T-helper 1 cell (primary cell): ENCODE results near the gene BTBD10.
A peak's percentile ranks its signal among the peaks of the same experiment; 100 is the strongest.

Experiments used
- DNase-seq, 5 donors: peaks; one replicate each; pipeline ENCODE4 v3.0.0-alpha.2; 2012 to 2020
- total RNA-seq, 4 donors: gene quantifications; one replicate each; lab custom pipeline; 2026; lab: John Stamatoyannopoulos, UW

Gene BTBD10
- total RNA-seq, result 17.9 to 26.0 (median 21.0) reads per million in 4 donors

DNA sequence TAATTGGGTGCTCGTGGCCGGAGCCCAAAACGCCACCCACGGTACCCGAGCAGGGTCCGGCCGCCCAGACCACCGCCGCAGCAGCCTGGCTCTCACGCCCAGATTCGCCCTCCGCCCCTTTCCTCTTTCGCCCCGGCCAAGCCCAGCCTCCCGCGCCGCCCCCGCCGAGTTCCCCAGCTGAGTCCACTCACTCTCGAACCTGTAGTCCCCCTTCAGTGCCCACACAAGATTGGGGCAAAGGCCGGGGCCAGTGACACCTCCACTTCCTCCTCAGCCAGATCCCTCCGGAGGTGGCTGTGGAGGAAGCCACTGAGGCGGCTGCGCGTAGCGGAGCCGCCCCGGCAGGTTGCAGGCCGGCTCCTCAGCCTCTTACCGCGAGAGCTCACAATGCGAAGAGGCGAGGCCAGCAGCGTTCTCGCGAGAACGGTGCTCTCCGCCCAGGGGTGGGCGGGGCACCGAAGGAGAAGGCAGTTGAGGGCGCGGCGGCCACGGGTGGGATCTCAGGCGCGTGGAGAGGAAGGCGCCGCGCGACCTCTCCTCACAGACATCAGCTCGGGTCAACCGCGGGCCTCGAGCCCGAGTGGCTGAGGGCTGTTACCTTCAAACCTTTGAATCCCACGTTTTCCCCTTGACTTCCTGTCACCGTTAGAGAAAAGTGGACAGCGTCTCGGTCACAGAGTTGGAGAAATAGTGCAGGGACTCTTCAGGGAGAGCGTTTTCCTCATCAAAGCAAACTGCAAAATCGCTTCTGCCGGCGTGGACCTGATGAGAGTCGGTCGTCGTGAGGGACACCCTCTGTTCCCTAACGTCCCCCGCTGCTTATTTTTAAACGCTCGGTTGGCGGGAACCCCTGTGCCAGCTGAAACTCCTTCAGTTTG lies at the start of gene BTBD10:
Gene BTBD10, minus strand, starts transcription at position 322 of the 878 bp plus-strand sequence. CDS start 18,098 bp downstream, outside the sequence.
- peak; percentile 87 to 97 (median 89) for DNase-seq

DNA sequence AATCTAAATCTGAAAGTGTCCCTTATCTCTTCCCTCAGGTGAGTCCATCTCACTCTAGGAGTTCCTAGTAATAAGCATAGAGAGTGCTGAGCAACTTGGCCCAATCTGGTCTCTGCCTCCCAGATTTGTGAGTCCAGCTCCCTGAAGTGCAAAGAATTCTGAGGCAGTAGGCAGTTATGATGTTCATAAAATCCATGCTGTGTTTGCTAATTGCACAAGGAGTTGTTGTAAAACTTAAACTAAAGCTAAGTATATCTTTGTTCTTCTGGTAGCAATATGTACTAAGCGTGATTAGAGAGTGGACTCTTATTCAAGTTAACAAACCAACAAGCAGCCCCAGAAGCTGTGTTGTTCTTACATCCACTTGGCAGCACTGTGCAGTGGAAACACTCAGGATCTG lies 40.4 kb upstream of the BTBD10 start:
- DNase-seq, result no peak

DNA sequence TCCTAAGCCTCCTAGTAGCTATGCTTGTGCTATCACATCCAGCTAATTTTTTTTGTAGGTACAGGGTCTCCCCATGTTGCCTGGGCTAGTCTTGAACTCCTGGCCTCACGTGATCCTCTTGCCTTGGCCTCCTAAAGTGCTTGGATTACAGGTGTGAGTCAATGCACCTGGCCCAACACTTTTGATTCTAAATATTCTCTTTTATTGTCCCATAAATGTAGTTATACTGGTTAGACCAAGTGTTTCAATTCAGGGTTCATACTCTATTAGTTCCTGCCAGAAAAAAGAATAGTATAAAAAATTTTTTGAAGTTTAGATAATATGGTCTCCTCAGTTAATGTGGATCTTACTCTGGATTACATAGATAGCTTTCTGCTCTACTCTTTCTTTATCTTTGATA lies 39.5 kb upstream of the BTBD10 start:
- no peak for DNase-seq

DNA sequence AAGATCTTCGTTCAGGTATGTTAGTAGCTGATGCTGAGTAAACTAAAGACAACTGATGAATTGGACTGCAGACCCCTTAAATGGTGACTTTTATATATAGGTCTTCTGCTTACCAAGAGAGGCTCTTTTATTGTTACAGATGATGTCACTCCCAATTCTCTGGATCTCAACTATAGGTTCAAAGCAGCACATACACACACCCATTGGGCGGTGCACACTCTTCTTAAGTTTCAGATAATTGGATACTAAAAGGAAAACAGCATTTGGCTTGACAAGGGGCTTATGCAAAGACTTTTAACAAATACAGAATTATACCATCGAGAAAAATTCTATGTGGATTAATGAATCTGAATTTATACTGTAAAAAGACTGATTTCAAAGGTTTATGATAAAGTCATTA lies 32.9 kb upstream of the BTBD10 start, which contains the start of gene PTH:
Gene PTH, minus strand, starts transcription at position 69 of the 400 bp plus-strand sequence. CDS start 3,142 bp downstream, outside the sequence.
- no peak for DNase-seq

DNA sequence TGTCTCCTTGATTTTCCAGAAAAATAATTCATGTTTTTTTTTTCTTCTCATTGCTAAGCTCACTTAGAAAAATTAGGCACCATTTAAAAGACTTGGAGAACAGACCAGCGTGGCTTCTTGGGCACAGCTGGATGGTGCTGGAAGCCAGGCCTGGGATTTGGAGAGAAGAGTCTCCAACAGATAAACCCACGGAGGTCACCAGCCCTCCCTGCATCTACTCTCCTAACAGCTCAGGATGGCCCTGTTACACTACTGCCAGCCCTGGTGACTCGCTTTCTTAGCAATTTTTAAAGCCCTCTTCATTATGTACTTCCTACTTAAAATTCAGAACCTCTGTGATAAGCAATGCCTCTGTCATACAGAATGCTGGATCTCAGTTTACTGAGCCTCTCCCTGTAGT lies 31.0 kb upstream of the BTBD10 start:
- no peak for DNase-seq

DNA sequence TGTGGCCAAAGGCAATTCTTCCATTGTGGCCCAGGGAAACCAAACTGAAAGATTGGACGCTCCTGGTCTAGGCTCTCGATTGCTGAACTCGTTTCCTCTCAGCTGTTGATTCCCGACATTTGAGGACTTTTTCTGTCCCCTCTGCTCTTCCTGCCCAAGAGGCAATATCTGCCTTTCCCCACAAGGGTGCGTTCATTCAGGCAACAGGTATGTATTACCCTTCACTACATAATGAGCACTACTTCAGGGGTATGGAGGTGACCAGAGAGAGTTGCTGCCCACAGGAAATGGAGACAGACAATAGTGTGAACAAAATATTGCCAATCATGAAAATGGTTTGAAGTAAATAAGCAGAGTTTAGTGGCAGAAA lies 24.6 kb upstream of the BTBD10 start:
- DNase-seq, result peak in 1 of 5 donors; percentile 7

DNA sequence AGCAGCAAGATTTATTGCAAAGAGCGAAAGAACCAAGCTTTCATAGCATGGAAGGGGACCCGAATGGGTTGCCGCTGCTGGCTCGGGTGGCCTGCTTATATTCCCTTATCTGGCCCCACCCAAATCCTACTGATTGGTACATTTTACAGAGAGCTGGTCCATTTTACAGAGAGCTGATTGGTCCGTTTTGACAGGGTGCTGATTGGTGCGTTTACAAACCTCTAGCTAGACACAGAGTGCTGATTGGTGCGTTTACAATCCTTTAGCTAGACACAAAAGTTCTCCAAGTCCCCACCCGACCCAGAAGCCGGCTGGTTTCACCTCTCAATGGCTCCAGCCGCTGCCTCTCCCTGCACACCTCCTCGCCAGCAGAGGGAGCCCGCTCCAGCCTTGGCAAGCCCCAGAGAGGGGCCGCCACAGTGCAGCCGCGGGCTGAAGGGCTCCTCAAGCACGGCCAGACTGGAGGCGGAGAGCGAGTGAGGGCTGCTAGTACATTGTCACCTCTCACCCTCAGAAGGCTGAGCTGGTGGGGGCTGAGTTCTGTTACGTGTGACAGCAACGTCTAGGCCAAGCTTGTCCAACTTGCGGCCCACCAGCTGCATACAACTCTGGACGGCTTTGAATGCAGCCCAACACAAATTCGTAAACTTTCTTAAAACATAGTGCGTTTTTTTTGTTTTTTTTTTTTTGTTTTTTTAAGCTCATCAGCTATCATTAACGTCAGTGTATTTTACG lies 24.1 kb upstream of the BTBD10 start:
- peak; percentile 20 to 54 (median 37) for DNase-seq

DNA sequence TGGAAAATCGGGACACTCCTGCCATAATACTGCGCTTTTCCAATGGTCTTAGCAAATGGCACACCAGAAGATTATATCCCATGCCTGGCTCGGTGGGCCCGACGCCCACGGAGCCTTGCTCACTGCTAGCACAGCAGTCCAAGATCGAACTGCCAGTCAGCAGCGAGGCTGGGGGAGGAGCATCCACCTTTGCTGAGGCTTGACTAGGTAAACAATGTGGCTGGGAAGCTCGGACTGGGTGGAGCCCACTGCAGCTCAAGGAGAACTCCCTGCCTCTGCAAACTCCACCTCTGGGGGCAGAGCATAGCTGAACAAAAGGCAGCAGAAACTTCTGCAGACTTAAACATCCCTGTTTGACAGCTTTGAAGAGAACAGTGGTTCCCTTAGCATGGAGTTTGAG lies 17.2 kb upstream of the BTBD10 start:
- no peak for DNase-seq

DNA sequence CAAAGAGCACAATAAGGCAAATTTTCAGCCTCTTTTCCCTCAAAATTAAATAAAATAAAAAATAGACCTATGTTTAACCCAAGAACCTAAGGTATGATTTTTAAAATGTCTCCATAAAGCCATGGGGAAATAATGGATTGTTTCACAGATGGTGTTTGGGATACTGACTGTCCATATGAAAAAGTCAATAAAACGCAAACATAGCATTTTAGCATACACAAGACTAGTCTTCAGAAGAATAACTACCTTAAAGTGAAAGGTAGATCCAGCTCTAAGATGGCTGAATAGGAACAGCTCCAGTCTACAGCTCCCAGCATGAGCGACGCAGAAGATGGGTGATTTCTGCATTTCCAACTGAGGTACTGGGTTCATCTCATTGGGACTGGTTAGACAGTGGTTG lies 16.7 kb upstream of the BTBD10 start:
- DNase-seq, result no peak

DNA sequence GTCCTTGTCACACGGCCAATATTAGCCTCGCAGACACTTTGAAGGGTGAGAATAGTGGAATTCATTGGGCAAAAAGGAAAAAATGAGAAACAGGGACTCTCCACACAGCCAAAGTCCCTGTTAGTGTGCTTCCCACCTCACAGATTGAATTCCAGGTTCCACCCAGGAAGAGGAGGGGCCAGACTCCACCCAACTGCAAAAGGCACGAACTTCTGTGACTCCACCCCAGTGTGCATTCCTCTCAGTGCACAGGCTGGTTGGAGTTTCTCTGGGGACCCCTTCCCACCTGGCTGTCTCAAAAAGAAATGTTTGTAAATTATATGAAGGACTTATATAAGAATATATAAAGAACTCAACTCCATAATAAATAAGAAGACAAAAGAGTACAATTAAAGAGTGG lies 12.1 kb upstream of the BTBD10 start:
- no peak for DNase-seq

DNA sequence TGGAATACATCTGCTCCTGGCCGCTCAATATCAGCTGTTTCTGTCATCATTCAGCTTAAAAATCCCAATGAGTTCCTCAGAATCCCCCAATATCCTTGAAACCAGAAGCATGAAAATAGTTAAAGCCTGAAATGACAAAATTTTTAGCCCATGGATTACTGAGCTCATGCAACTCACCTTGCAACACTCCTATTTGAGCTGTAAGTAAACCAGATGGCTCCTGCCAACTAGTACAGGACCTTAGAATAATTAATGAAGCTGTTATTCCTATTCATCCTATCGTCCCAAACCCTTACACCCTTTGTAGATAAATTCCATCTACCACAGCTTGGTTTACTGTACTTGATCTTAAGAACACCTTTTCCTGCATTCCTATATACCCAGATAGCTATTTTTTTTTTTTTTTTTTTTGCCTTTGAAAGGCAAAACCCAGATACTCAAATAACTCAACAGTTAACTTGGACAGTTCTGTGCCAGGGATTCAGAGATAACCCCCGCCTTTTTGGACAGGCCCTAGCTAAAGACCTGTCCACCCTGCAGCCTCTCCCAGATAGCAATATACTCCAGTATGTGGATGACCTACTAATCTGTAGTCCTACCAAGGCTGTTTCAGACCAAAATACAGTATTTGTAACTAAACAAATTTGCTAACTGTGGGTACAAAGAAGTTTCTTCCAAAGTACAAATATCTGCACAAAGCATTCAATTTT lies 10.1 kb upstream of the BTBD10 start:
- DNase-seq, result no peak

DNA sequence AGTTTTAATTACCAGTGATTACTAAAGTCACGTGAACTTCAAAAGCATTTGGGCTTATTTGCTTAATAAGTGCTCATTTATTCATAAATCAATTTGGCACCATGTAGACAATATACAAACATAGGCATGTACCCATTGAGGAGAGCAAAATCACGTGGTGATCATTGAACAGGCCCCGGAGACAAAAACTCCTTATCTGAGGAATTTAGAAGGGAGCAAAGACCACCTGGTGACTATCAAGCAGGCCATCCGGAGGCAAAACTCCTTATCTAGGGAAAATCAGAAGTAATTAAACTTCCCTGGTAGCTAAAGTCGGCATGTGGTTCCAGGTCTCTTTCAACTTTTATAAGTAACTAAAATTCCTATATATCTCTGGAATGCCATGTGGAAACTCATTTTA lies 5.7 kb upstream of the BTBD10 start:
- no peak for DNase-seq

DNA sequence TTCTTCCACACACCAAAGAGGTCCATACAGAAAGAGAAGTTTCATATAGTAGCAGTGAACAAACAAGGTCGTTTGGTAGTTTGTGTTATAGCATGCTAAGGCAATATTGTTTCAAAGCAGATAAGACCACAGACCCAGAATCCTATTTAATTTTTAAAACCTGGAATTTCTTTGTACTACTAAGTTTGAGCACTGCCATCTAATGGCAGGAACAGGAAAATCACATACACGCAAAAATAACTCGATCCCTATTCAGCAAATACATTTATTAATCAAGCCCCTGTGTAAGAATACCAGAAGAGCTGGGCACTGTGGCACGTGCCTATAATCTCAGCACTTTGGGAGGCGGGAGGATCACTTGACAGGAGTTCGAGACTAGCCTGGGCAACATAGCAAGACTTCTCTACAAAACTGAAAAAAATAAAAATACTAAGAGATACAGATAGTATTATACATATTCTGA lies 2.9 kb upstream of the BTBD10 start:
- peak in 1 of 5 donors; percentile 7 for DNase-seq

DNA sequence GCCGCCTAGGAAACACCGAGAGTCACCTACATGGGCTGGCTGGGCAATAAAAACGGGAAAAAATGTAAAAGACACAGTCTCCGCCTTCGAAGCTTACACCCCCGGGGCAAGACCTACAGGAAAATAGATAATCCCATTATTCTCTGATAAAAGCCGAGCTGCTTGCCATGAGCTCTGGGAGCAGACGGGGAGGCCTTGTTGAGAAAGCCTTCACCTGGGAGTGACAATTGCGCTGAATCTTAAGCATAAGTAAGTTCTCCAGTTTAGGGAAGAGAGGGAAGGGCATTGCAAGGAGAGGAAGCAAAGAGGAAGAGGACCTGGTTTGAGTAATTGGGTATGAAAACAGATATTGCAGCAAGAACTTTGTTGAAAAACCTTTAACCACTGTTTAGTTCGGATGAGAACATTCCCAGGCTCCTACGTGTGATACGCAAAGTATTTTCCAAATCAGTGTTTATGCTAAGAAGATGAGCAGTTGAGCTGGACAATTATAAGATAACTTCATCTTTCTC lies 813 bp upstream of the BTBD10 start:
- DNase-seq, result no peak

DNA sequence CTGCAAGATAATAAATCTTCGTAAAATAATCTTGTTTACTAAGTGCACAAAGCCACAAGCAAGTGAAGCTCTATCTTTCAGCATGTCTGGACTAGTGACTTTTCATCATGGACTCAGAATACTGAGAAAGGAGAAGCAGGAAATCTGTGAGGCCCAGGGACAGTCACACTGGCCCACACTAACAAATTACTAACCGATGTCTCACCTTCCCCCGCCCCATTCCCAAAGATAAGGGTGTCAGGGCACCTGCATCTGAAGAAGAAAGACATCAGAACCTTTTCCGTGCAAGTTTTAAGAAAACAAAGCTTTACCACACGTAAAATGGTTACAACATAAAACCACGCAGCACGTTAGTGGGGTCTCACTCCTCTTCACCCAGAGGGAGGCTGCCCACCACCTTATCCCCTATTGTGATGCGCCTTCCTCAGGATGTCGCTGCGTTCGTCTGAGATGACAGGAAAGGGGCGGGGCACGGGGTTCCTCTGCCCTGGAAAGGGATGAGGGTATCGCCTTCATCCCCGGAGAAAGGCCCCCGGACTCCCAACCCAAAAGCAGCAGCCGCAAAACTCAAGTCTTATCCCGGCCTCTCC lies 616 bp downstream of the BTBD10 start:
- DNase-seq, result peak; percentile 27 to 57 (median 40)

DNA sequence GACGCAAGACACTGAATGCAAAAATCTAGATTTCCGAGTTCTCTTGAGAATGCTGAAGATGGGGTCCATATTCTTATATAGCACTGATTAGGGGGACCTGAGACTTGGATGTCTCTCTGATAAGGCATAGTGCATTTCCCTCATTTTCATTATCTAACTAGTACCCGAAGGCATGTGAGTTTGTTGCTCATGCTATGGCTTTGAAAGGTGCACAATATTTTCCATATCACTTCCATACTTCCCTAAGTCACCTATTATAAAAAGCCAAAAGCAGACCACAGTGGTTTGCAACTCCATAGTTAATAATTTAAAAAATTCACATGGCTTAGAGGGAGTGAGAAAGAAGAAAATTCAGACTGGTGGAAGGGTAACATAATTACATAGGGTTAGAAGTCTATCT lies 1.7 kb downstream of the BTBD10 start:
- DNase-seq, result no peak

DNA sequence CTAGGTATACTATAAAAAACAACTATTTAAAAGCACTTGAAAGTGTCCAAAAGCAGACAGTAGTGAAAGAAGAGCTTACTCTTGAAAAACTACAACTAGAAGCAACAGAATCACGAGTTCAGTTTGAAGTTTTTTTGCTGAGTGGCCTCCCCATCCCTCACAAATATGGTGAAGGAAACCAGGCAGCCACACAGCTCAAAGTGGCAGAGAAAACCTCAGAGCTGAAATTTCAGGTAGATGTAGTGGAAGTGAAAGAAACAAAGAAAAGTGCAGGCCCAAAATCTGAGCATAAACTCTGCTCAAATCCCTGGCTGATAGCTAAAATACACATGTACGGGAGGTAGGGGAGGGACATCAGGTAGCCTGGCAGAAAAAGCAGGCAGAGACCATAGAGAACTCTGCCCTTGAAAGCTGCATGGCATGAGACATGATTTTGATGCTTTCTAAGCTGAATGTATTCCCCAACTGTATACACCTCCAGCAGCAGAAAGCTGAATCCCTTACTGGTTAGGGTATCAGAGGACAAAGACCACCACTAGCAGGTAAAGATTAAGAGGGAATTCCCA lies 12.1 kb downstream of the BTBD10 start:
- DNase-seq, result no peak

DNA sequence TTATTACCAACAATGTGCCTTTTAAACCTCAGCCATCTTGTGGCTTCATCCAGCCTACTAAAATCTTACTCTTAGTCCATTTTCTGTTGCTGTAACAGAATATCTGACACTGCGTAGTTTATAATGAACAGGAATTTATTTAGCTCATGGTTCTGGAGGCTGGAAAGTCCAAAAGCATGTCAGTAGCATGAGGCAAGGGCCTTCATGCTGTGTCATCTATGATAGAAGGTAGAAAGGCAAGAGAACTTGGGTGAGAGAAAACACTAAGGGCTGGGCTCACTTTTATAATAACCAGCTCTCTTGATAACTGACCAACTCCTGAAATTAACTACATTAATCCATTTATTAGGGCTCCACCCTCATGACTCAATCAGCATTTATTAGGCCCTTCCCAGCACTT lies 13.5 kb downstream of the BTBD10 start:
- DNase-seq, result no peak

DNA sequence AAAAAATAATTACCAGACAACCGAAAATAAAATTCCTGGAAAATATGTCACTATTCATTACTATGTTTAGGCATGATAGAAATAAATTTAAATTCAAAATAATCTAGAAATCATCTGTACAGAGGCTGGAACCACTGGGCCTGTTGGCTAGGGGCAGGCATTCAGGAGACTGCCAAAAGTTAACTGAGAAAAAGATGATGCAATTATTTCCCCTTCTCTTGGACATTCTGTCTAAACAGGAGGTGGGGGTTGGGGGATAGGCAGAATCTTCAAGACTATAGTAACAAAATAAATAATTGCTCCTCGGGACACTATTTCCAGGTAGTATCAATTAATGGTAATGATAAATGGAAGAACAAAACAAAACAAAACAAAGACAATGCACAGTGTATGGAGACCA lies 14.1 kb downstream of the BTBD10 start:
- DNase-seq, result no peak

DNA sequence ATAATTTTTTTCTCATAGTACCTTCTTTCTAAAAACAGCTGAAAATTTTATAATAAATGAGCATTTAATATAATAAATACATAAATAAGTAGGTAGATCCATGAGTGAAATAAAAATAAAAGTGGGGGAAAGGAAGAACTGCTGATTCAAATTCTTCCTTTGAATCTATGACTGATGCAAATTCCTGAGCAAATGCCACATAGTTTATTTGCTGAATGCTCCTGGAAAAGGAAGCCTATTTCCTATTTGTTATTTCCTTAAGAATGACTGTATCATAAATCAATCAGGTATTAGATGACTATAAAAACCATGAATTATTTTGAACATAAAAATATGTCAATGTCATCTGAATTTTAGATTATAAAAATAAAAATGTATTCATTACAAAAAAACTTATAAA lies 16.6 kb downstream of the BTBD10 start:
- DNase-seq, result no peak

DNA sequence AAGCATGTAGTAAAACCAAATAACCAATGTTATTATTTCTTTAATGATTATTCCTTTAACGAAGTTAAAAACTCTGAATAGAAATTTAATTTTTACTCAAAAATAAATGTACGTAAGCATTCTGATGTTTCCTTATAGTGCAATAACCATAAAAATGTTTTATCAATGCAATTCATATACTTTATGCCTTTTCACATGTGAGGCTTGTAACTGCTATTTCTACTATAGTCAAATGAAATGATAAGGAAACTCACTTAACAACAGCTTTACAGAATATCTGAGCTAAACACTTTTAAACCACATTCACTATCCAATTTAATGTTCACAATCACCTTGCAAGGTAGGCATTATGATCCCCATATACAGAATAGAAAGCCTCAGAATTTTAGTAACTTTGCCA lies 17.4 kb downstream of the BTBD10 start:
- DNase-seq, result no peak
